GM18520 (cell line): Measurements from ENCODE around the gene HTATIP2.
"Not testable (repeated sequence)": the region's sequence is repeated elsewhere in the genome, so short reads cannot be mapped to it uniquely, and the experiment has no call there.

Source experiments
- ATAC-seq: cut with Tn5 transposase; IDR thresholded peaks from one replicate; pipeline ENCODE4 v1.9.1; 2021; ENCODE audit not compliant: unreplicated experiment

Gene HTATIP2

GRCh38 chr11:20369826-20370225 is 6.3 kb downstream of the HTATIP2 start:
- ATAC-seq: no peak

- no peak for ATAC-seq
These were observed 8.6 kb downstream of the HTATIP2 start for GRCh38 chr11:20372081-20372626.

GRCh38 chr11:20373147-20373546 is 9.6 kb downstream of the HTATIP2 start:
- ATAC-seq: no peak

GRCh38 chr11:20373568-20374209 is 10.2 kb downstream of the HTATIP2 start:
- no peak for ATAC-seq

GRCh38 chr11:20374741-20375300 is 11.3 kb downstream of the HTATIP2 start:
- ATAC-seq: no peak

- ATAC-seq: no peak
These were observed 12.7 kb downstream of the HTATIP2 start for GRCh38 chr11:20376162-20376730.

GRCh38 chr11:20385996-20386395 is 22.5 kb downstream of the HTATIP2 start:
- not testable (repeated sequence) for ATAC-seq

- peak; percentile 81 for ATAC-seq
These were observed 24.0 kb downstream of the HTATIP2 start, which contains the start of gene PRMT3 for GRCh38 chr11:20387261-20388095. Gene PRMT3, plus strand, starts transcription at chr11:20387716. Its CDS starts 31 bp downstream, at chr11:20387747.

GRCh38 chr11:20388096-20389055 is 24.9 kb downstream of the HTATIP2 start:
- no peak for ATAC-seq

GRCh38 chr11:20397281-20397680 is 33.8 kb downstream of the HTATIP2 start:
- peak; percentile 53 for ATAC-seq

GRCh38 chr11:20399498-20399897 is 36.0 kb downstream of the HTATIP2 start:
- no peak for ATAC-seq

GRCh38 chr11:20403059-20403458 is 39.5 kb downstream of the HTATIP2 start:
- ATAC-seq: no peak

GRCh38 chr11:20406484-20406883 is 43.0 kb downstream of the HTATIP2 start:
- no peak for ATAC-seq

- ATAC-seq: no peak
These were observed 43.8 kb downstream of the HTATIP2 start for GRCh38 chr11:20407344-20407743.

GRCh38 chr11:20415432-20415831 is 51.9 kb downstream of the HTATIP2 start:
- ATAC-seq: peak; percentile 59

GRCh38 chr11:20417771-20418170 is 54.3 kb downstream of the HTATIP2 start:
- no peak for ATAC-seq

GRCh38 chr11:20421946-20422345 is 58.4 kb downstream of the HTATIP2 start:
- ATAC-seq: no peak

- no peak for ATAC-seq
These were observed 65.7 kb downstream of the HTATIP2 start for GRCh38 chr11:20429216-20429615.
